ENCODE data around the gene C9orf50. TPM values are rescaled to one million over a fixed set of nuclear protein-coding genes. Genes with fewer than 3 reads are reported as not detected.

The C9orf50 gene
- total RNA-seq, 1 donor from 2014 or later: not detected

- no peak overlapping the region for H3K4me3 ChIP-seq
- H3K36me3 ChIP-seq: no peaks in the 10 kb centered on the region
- no peaks in the 10 kb centered on the region for H3K9me3 ChIP-seq
- no peak for DNase-seq
- no peak overlapping the region for H3K27ac ChIP-seq
- TF ChIP-seq CTCF (IDR thresholded peaks at IDR 0.05): no peak
- H3K4me1 ChIP-seq: peaks cover 11% of the 10 kb centered on the region
- intact Hi-C loops (cut with DNase I): loop anchor here (5.0 kb wide), 1 partner anchor 478 kb away; no protein-coding TSS in a partner anchor
- peaks cover 7% of the 10 kb centered on the region for H3K27me3 ChIP-seq
- ATAC-seq: no peak
Observed at GRCh38 chr9:129615407-129616285, 5.3 kb downstream of the C9orf50 start.

DNA sequence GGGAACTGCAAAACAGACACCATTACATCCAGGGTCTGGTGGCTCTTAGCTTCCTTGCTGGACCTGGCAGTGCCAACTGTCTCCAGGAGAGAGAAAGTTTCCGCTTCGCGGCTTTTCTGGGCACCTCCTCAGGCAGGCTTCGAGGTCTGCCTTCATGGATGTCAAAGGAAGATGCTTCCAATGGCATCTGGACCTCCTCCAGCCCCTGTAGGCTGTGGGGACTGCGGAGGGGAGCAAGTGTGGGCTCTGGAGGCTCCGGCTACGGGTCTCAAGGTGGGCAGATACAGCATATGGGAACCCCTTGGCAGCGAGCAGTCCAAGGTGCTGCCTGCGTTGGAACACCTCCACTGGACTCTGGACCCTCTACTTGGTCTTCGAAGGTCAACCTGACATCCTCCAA, 6.0 kb downstream of the C9orf50 start:
- Histone ChIP-seq H3K4me3 (no peak overlapping the region), H3K4me1 (peaks cover 8% of the 10 kb centered on the region), H3K27me3 (peaks cover 7% of the 10 kb centered on the region), H3K27ac (no peak overlapping the region), H3K36me3 (no peaks in the 10 kb centered on the region), H3K9me3 (no peaks in the 10 kb centered on the region)
- TF ChIP-seq CTCF (IDR thresholded peaks at IDR 0.05): no peak
- intact Hi-C loops (cut with DNase I): loop anchor here (5.0 kb wide), 1 partner anchor 478 kb away; no protein-coding TSS in a partner anchor
- DNase-seq (no peak), ATAC-seq (no peak)

DNA sequence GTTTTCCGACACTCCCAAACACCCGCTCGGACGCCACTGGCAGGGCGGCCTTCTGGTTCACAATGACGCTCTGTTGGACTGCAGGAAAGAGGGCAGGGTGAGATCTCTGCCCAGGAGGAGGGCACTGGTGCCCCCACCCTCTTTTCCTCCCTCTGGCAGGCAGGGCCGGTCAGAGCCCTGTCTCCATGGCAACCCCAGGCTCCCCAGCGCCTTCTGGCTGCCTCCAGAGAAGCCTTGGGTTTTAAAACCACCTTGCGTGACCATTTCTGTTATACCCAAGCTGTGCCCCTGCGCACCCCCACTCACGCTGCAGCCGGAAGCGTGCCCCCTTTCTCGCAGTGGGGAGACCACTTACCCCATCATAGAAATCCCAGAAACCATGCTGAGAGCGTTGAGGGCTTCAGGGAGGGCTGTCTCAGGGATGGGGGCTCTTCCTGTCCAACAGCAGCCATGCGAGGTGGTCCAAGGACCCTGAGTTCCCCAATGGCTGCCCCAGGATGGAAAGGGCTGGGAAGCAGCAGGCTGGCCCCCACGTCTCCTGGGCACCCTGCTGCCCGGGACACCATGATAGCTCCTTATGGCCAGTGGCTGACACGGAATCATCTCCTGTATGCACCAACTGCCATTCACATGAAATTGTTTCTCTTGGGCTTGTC, 7.3 kb downstream of the C9orf50 start:
- peaks cover 15% of the 10 kb centered on the region for H3K4me1 ChIP-seq
- intact Hi-C loops (cut with DNase I): no loop called here
- ATAC-seq (no peak), DNase-seq (no peak)
- H3K27ac ChIP-seq: no peak overlapping the region
- no peak for TF ChIP-seq CTCF (IDR thresholded peaks at IDR 0.05)
- no peaks in the 10 kb centered on the region for H3K36me3 ChIP-seq
- H3K27me3 ChIP-seq: no peaks in the 10 kb centered on the region
- H3K9me3 ChIP-seq: no peaks in the 10 kb centered on the region
- no peak overlapping the region for H3K4me3 ChIP-seq

GRCh38 chr9:129612815-129613519, 7.9 kb downstream of the C9orf50 start:
- ATAC-seq (no peak), DNase-seq (no peak)
- no peaks in the 10 kb centered on the region for H3K36me3 ChIP-seq
- H3K27ac ChIP-seq: no peak overlapping the region
- peaks cover 21% of the 10 kb centered on the region for H3K4me1 ChIP-seq
- TF ChIP-seq CTCF (IDR thresholded peaks at IDR 0.05): no peak
- intact Hi-C loops (cut with DNase I): no loop called here
- H3K9me3 ChIP-seq: no peaks in the 10 kb centered on the region
- no peak overlapping the region for H3K4me3 ChIP-seq
- no peaks in the 10 kb centered on the region for H3K27me3 ChIP-seq

DNA sequence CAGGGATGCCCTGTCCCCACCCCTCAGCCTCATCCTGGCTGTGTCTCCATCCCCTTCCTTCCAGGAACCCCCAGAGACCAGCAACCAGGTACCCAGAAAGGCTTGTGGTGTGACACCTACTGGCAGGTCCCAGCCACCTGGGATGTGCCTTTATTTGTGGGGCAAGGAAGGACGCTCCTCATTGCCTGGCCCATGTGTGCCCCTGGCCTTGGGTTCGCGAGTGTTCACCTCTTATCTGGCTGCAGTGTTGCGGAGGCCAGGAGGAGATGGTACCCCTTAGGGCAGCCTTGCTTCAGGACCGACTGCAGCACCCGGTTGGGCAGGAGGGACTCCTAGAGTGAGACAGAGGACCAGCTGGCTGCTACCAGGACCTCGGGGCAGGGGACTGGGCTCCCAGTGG, 8.8 kb downstream of the C9orf50 start:
- H3K27ac ChIP-seq: no peak overlapping the region
- TF ChIP-seq CTCF (IDR thresholded peaks at IDR 0.05): no peak
- no peaks in the 10 kb centered on the region for H3K9me3 ChIP-seq
- no peak for DNase-seq
- H3K4me1 ChIP-seq: peaks cover 26% of the 10 kb centered on the region
- H3K27me3 ChIP-seq: no peaks in the 10 kb centered on the region
- no peak overlapping the region for H3K4me3 ChIP-seq
- no peak for ATAC-seq
- intact Hi-C loops (cut with DNase I): no loop called here
- no peaks in the 10 kb centered on the region for H3K36me3 ChIP-seq
